ENCODE data around the gene ATP11B. TPM values are rescaled to one million over a fixed set of nuclear protein-coding genes. Genes with fewer than 3 reads are reported as not detected.
"Not testable (repeated sequence)": the region's sequence is repeated elsewhere in the genome, so short reads cannot be mapped to it uniquely, and the experiment has no call there.

Gene ATP11B
- total RNA-seq, 2 experiments from 2014 or later, result 86.6 to 92.3 TPM

GRCh38 chr3:182816181-182816580, 22.9 kb downstream of the ATP11B start:
- intact Hi-C loops (cut with micrococcal nuclease), result no loop called here
- peaks cover 44% of the 10 kb centered on the region for H3K4me1 Mint-ChIP-seq (ENCODE audit: low read depth)
- CTCF ChIA-PET, result interaction anchor here (0.9 kb wide), 1 partner anchor 19 kb away, joined by 3 read pairs; no protein-coding TSS in a partner anchor

GRCh38 chr3:182818296-182818978, 25.1 kb downstream of the ATP11B start:
- no peak for DNase-seq
- Mint-ChIP-seq H3K27ac (no peak overlapping the region), H3K27me3 (ENCODE audit: low read depth) (no peaks in the 10 kb centered on the region), H3K4me3 (no peak overlapping the region), H3K36me3 (ENCODE audit: low read depth) (peaks cover 26% of the 10 kb centered on the region), H3K9me3 (peaks cover 6% of the 10 kb centered on the region), H3K4me1 (ENCODE audit: low read depth) (peaks cover 32% of the 10 kb centered on the region)
- intact Hi-C loops (cut with micrococcal nuclease), result no loop called here
- CTCF ChIA-PET, result interaction anchor here (0.7 to 1.8 kb wide), 2 partner anchors 105 to 684 kb away, joined by 4 to 5 read pairs; no protein-coding TSS in a partner anchor

More at GRCh38 chr3:182816181-182816580, 22.9 kb downstream of the ATP11B start:
- no peaks in the 10 kb centered on the region for H3K27me3 Mint-ChIP-seq (ENCODE audit: low read depth)
- DNase-seq, result no peak
- H3K9me3 Mint-ChIP-seq, result no peaks in the 10 kb centered on the region
- peaks cover 5% of the 10 kb centered on the region for H3K36me3 Mint-ChIP-seq (ENCODE audit: low read depth)
- no peak overlapping the region for H3K4me3 Mint-ChIP-seq
- H3K27ac Mint-ChIP-seq, result no peak overlapping the region

DNA sequence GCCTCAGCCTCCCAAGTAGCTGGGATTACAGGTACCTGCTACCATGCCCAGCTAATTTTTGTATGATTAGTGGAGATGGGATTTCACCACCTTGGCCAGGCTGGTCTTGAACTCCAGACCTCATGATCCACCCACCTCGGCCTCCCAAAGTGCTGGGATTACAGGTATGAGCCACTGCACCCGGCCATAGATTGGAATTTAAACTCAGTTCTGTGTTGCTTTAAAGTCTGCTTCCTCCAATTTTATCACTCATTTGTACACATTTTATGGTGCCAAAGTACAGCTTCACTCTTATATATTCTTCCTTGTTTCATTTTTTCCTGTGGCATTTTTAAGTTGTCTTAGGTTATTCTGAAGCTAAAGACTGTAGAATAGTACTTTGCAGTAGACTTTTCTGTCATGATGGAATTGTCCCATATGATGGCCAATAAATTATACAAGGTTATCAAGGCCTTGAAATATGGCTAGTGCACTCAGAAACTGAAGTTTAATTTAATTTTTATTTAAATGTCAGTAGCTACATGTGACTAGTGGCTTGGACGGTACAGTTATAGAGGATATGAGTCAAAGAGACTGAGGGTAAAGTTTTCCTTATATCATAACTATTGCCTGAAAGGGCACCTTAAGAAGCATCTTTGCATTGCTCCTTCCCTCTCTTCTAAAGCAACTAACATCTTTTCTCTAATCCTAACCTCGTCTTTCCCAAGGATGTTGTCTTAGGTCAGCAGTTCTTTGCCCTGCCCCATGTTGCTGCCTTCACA, 28.1 kb downstream of the ATP11B start:
- peaks cover 32% of the 10 kb centered on the region for H3K36me3 Mint-ChIP-seq (ENCODE audit: low read depth)
- peaks cover 6% of the 10 kb centered on the region for H3K9me3 Mint-ChIP-seq
- no peaks in the 10 kb centered on the region for H3K27me3 Mint-ChIP-seq (ENCODE audit: low read depth)
- H3K27ac Mint-ChIP-seq, result no peak overlapping the region
- H3K4me3 Mint-ChIP-seq, result no peak overlapping the region
- DNase-seq, result no peak
- intact Hi-C loops (cut with micrococcal nuclease), result no loop called here
- CTCF ChIA-PET, result no interaction called here
- peaks cover 35% of the 10 kb centered on the region for H3K4me1 Mint-ChIP-seq (ENCODE audit: low read depth)

GRCh38 chr3:182822260-182822659, 29.0 kb downstream of the ATP11B start:
- Mint-ChIP-seq H3K36me3 (ENCODE audit: low read depth) (peaks cover 33% of the 10 kb centered on the region), H3K4me1 (ENCODE audit: low read depth) (peaks cover 40% of the 10 kb centered on the region)
- H3K27me3 Mint-ChIP-seq (ENCODE audit: low read depth); H3K27ac Mint-ChIP-seq; H3K9me3 Mint-ChIP-seq; CTCF ChIA-PET; H3K4me3 Mint-ChIP-seq; DNase-seq; intact Hi-C loops (cut with micrococcal nuclease): not testable (repeated sequence)

- no peak overlapping the region for H3K27ac Mint-ChIP-seq
- intact Hi-C loops (cut with micrococcal nuclease), result no loop called here
- no peak overlapping the region for H3K4me3 Mint-ChIP-seq
- no peaks in the 10 kb centered on the region for H3K27me3 Mint-ChIP-seq (ENCODE audit: low read depth)
- H3K4me1 Mint-ChIP-seq (ENCODE audit: low read depth), result peaks cover 35% of the 10 kb centered on the region
- DNase-seq, result no peak
- H3K36me3 Mint-ChIP-seq (ENCODE audit: low read depth), result peaks cover 33% of the 10 kb centered on the region
- peaks cover 6% of the 10 kb centered on the region for H3K9me3 Mint-ChIP-seq
- CTCF ChIA-PET, result interaction anchor here (0.9 to 1.4 kb wide), 2 partner anchors 12 to 112 kb away, joined by 3 read pairs; no protein-coding TSS in a partner anchor
These were observed 31.7 kb downstream of the ATP11B start for GRCh38 chr3:182824957-182825356.

- CTCF ChIA-PET, result interaction anchor here (0.6 to 1.2 kb wide), 4 partner anchors 8 to 119 kb away, joined by 3 read pairs; no protein-coding TSS in a partner anchor
- Mint-ChIP-seq H3K4me1 (ENCODE audit: low read depth) (peaks cover 31% of the 10 kb centered on the region), H3K9me3 (no peaks in the 10 kb centered on the region), H3K27me3 (ENCODE audit: low read depth) (no peaks in the 10 kb centered on the region), H3K4me3 (no peak overlapping the region), H3K27ac (no peak overlapping the region), H3K36me3 (ENCODE audit: low read depth) (peaks cover 22% of the 10 kb centered on the region)
- no peak for DNase-seq
- intact Hi-C loops (cut with micrococcal nuclease), result no loop called here
These were observed 36.6 kb downstream of the ATP11B start for GRCh38 chr3:182829761-182830405.

DNA sequence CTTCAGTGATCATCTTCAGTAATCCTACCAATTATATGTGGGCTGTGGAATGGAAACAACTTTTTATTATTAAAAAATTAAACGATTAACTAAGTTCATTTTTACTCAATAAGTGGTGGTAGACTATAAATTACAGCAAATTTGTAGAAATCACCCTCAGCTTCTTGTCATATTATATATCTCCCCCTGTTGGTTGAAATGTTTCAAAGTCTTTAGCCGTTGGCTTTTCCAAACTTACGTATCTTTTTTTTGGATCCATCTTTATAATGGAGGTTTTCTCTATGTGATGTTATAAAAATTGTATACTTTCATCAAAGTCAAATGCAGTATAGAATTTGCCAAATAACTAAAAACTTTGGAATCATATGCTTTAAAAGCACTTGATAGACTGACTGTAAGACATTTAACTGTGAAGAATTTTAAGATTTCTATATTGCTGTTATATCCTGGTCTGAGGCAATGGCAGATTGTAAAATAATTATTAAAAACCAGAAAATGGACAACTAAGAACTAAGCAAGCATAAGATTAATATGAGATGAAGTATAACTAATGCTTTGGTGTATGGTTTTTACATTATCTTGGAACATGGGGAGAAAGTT, 44.7 kb downstream of the ATP11B start:
- intact Hi-C loops (cut with micrococcal nuclease), result loop anchor here (1.0 kb wide), 1 partner anchor 124 kb away; no protein-coding TSS in a partner anchor
- no peak for DNase-seq
- peaks cover 34% of the 10 kb centered on the region for H3K36me3 Mint-ChIP-seq (ENCODE audit: low read depth)

DNA sequence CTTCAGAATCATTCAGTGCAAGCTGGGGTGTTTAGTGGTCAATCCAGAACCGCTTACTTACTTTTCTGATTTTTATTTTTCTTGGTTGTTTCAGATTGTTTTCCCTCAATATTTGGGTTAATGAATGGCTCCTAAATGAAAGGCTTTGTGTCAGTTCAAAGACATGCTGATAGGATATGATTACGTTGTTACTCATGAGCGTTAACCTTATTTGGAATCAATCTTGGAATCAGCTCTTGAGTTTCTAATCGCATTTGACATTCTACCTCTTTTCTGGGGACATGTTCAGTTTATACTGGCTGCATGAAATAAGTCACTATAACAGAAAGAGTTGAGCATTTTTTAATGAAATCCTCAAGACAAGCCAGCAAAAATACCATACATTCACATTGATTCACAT, 50.2 kb downstream of the ATP11B start:
- H3K9me3 Mint-ChIP-seq, result no peaks in the 10 kb centered on the region
- DNase-seq, result no peak
- intact Hi-C loops (cut with micrococcal nuclease), result no loop called here
- H3K4me3 Mint-ChIP-seq, result no peak overlapping the region
- peaks cover 38% of the 10 kb centered on the region for H3K36me3 Mint-ChIP-seq (ENCODE audit: low read depth)
- no peaks in the 10 kb centered on the region for H3K27me3 Mint-ChIP-seq (ENCODE audit: low read depth)
- no peaks in the 10 kb centered on the region for H3K4me1 Mint-ChIP-seq (ENCODE audit: low read depth)
- no peak overlapping the region for H3K27ac Mint-ChIP-seq
- CTCF ChIA-PET, result interaction anchor here (1.1 to 2.2 kb wide), 3 partner anchors 24 to 129 kb away, joined by 3 to 7 read pairs (median 4); no protein-coding TSS in a partner anchor

More for the DNA sequence above, 44.7 kb downstream of the ATP11B start:
- CTCF ChIA-PET, result interaction anchor here (0.6 to 1.4 kb wide), 6 partner anchors 9 to 124 kb away, joined by 3 to 13 read pairs (median 4); no protein-coding TSS in a partner anchor
- H3K4me3 Mint-ChIP-seq, result no peak overlapping the region
- H3K4me1 Mint-ChIP-seq (ENCODE audit: low read depth), result peaks cover 8% of the 10 kb centered on the region
- H3K27me3 Mint-ChIP-seq (ENCODE audit: low read depth), result no peaks in the 10 kb centered on the region
- H3K27ac Mint-ChIP-seq, result no peak overlapping the region
- no peaks in the 10 kb centered on the region for H3K9me3 Mint-ChIP-seq

DNA sequence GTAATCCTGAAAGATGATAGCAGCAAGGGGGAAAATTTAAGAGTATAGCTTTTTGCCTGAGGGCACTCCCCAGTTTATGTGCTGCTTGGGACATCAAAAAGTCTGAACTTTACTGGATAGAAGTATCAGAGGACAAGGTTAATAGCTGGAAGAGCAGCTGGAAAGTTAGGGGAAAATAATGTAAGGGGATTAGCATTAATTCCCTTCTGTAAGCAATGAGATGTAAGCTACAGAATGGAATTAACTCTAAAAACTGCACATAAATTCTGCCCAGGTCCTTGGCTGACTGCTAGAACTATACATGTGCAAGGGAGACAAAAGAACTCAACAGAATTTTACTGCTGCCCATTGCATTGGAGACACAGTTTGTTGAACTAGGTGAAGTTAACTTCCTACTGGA, 55.6 kb downstream of the ATP11B start:
- Mint-ChIP-seq H3K4me1 (ENCODE audit: low read depth) (no peaks in the 10 kb centered on the region), H3K27me3 (ENCODE audit: low read depth) (no peaks in the 10 kb centered on the region), H3K36me3 (ENCODE audit: low read depth) (peaks cover 37% of the 10 kb centered on the region), H3K27ac (no peak overlapping the region), H3K4me3 (no peak overlapping the region), H3K9me3 (no peaks in the 10 kb centered on the region)
- intact Hi-C loops (cut with micrococcal nuclease), result no loop called here
- CTCF ChIA-PET, result no interaction called here
- DNase-seq, result no peak

- Mint-ChIP-seq H3K9me3 (no peaks in the 10 kb centered on the region), H3K27ac (no peak overlapping the region), H3K4me3 (no peak overlapping the region), H3K4me1 (ENCODE audit: low read depth) (no peaks in the 10 kb centered on the region), H3K27me3 (ENCODE audit: low read depth) (no peaks in the 10 kb centered on the region), H3K36me3 (ENCODE audit: low read depth) (peaks cover 18% of the 10 kb centered on the region)
- intact Hi-C loops (cut with micrococcal nuclease), result no loop called here
- CTCF ChIA-PET, result interaction anchor here (1.1 to 1.3 kb wide), 2 partner anchors 18 to 331 kb away, joined by 3 to 6 read pairs; no protein-coding TSS in a partner anchor
- DNase-seq, result no peak
These were observed 61.8 kb downstream of the ATP11B start for GRCh38 chr3:182855076-182855475.

- Mint-ChIP-seq H3K4me3 (no peak overlapping the region), H3K27me3 (ENCODE audit: low read depth) (no peaks in the 10 kb centered on the region), H3K27ac (no peak overlapping the region), H3K4me1 (ENCODE audit: low read depth) (peaks cover 14% of the 10 kb centered on the region), H3K36me3 (ENCODE audit: low read depth) (peaks cover 10% of the 10 kb centered on the region), H3K9me3 (no peaks in the 10 kb centered on the region)
- intact Hi-C loops (cut with micrococcal nuclease), result no loop called here
- no peak for DNase-seq
- CTCF ChIA-PET, result interaction anchor here (1.3 kb wide), 1 partner anchor 147 kb away, joined by 7 read pairs; no protein-coding TSS in a partner anchor
These were observed 68.0 kb downstream of the ATP11B start for GRCh38 chr3:182861348-182861747.
